ENCODE data around the gene VIPR2.
"Not testable (repeated sequence)": the region's sequence is repeated elsewhere in the genome, so short reads cannot be mapped to it uniquely, and the experiment has no call there.

VIPR2 gene

DNA sequence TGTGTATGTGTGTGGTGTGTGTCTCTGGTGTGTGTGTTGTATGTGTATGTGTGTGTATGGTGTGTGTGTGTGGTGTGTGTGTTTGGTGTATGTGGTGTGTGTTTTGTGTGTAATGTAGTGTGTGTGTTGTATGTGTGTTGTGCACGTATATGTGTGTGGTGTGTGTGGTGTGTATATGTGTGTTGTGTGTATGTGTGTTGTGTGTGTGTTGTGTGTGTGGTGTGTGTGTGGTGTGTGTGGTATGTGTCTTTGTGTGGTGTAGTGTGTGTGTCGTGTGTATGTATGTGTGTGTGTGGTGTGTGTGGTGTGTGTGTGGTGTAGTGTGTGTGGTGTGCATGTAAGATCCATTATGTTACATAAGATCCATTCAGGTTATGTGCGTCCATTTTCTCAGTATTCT, 21.9 kb upstream of the VIPR2 start:
- TF ChIP-seq, protein P1, sequence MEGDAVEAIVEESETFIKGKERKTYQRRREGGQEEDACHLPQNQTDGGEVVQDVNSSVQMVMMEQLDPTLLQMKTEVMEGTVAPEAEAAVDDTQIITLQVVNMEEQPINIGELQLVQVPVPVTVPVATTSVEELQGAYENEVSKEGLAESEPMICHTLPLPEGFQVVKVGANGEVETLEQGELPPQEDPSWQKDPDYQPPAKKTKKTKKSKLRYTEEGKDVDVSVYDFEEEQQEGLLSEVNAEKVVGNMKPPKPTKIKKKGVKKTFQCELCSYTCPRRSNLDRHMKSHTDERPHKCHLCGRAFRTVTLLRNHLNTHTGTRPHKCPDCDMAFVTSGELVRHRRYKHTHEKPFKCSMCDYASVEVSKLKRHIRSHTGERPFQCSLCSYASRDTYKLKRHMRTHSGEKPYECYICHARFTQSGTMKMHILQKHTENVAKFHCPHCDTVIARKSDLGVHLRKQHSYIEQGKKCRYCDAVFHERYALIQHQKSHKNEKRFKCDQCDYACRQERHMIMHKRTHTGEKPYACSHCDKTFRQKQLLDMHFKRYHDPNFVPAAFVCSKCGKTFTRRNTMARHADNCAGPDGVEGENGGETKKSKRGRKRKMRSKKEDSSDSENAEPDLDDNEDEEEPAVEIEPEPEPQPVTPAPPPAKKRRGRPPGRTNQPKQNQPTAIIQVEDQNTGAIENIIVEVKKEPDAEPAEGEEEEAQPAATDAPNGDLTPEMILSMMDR (IDR thresholded peaks at IDR 0.05; ENCODE audit: low read depth, low read length) = no peak
- H3K4me3 ChIP-seq (replicated peaks in 1 of 2; ENCODE audit: low read depth in 2 of 2, low read length in 2 of 2) = no peak overlapping the region
- no peak for DNase-seq (ENCODE audit: low read depth in 2 of 2)

DNA sequence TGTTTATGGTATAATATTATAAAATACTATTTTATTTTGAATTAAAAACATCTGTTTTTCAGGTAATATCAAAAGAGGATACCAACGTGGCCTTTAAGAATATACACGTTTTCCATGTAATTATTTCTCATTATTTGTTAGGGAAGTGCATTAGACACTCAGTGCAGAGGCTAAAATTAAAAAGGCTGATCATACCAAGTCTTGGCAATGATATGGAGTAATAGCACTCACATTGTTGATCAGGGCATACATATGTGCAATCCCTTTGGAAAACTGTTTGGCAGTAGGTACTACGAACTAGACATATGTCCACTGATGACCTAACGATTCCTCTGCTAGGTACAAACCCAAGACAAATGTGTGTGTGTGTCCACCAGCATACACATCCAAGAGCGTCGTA, 20.7 kb upstream of the VIPR2 start:
- DNase-seq (ENCODE audit: low read depth in 2 of 2) = no peak
- H3K4me3 ChIP-seq (replicated peaks in 1 of 2; ENCODE audit: low read depth in 2 of 2, low read length in 2 of 2) = no peak overlapping the region
- TF ChIP-seq, protein P1 (IDR thresholded peaks at IDR 0.05; ENCODE audit: low read depth, low read length) = no peak

- not testable (repeated sequence) for H3K4me3 ChIP-seq (replicated peaks in 1 of 2; ENCODE audit: low read depth in 2 of 2, low read length in 2 of 2); DNase-seq (ENCODE audit: low read depth in 2 of 2)
Measured at GRCh38 chr7:159163703-159164301, 19.1 kb upstream of the VIPR2 start.

GRCh38 chr7:159162050-159162626, 17.5 kb upstream of the VIPR2 start:
- DNase-seq (ENCODE audit: low read depth in 2 of 2); H3K4me3 ChIP-seq (replicated peaks in 1 of 2; ENCODE audit: low read depth in 2 of 2, low read length in 2 of 2): not testable (repeated sequence)

- TF ChIP-seq, protein P1 (IDR thresholded peaks at IDR 0.05; ENCODE audit: low read depth, low read length) = no peak
- no peak for DNase-seq (ENCODE audit: low read depth in 2 of 2)
Measured at GRCh38 chr7:159160450-159160849, 15.8 kb upstream of the VIPR2 start.

GRCh38 chr7:159159731-159160130, 15.1 kb upstream of the VIPR2 start:
- no peak overlapping the region for H3K4me3 ChIP-seq (replicated peaks in 1 of 2; ENCODE audit: low read depth in 2 of 2, low read length in 2 of 2)
- TF ChIP-seq, protein P1 (IDR thresholded peaks at IDR 0.05; ENCODE audit: low read depth, low read length) = no peak
- DNase-seq (ENCODE audit: low read depth in 2 of 2) = no peak

More at GRCh38 chr7:159160450-159160849, 15.8 kb upstream of the VIPR2 start:
- no peak overlapping the region for H3K4me3 ChIP-seq (replicated peaks in 1 of 2; ENCODE audit: low read depth in 2 of 2, low read length in 2 of 2)

DNA sequence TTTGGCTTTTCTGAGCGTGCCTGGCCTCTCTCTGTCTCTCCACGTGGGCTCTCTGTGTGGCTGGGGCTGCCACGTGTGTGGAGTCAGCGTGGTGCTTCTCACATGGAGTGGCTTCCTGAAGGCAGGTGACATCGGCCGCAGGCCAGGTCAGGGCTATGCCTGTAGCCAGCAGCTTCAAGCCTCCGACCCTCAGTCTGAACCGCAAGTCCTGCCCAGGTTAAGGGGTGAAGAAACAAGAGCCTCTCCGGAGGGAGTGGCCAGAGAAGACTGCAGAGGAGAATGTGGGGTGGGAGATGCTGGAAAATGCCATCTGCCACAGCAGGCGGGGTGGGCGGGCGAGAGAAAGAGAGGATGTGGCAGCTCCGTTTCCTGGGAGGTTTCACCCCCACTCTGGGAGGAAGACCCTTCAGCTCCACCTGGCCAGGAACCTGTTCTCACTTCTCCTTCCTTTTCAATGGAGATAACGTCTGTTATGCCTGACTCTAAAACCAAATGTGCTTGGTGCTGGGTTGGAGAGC, 14.3 kb upstream of the VIPR2 start:
- H3K4me3 ChIP-seq (replicated peaks in 1 of 2; ENCODE audit: low read depth in 2 of 2, low read length in 2 of 2) = no peak overlapping the region
- TF ChIP-seq, protein P1 (IDR thresholded peaks at IDR 0.05; ENCODE audit: low read depth, low read length) = no peak
- no peak for DNase-seq (ENCODE audit: low read depth in 2 of 2)
